GM12878 (cell line): ENCODE measurements around the gene DMPK. TPM values are rescaled to one million over a fixed set of nuclear protein-coding genes. Genes with fewer than 3 reads are reported as not detected.

Source experiments
- BACH1 ChIP-seq: fragments of 450-650 bp; IDR thresholded peaks from 2 replicates; pipeline ENCODE4 v1.6.1; 2017; ENCODE audit warnings: mild to moderate bottlenecking, borderline replicate concordance
- BMI1 ChIP-seq: fragments of 450-650 bp; IDR thresholded peaks from 2 replicates; pipeline ENCODE4 v1.6.1; 2016; ENCODE audit warnings: mild to moderate bottlenecking, moderate library complexity, borderline replicate concordance
- HDAC6 ChIP-seq: fragments of 200-600 bp; sonication (generic); IDR thresholded peaks from one replicate; pipeline ENCODE4 v1.8.0; 2017; ENCODE audit warnings: antibody characterized with exemption; ENCODE audit not compliant: unreplicated experiment
- MTA2 ChIP-seq: fragments of 450-650 bp; IDR thresholded peaks from 2 replicates; pipeline ENCODE4 v1.6.1; 2016; ENCODE audit warnings: low read depth, mild to moderate bottlenecking, moderate library complexity
- MYB ChIP-seq: fragments of 150-350 bp; IDR thresholded peaks from 2 replicates; pipeline ENCODE4 v1.6.1; 2014; ENCODE audit warnings: mild to moderate bottlenecking, low read depth, low read length, borderline replicate concordance
- NR2F1 ChIP-seq: fragments of 450-650 bp; conservative IDR thresholded peaks from 2 replicates; pipeline ENCODE4 v1.6.1; 2017; ENCODE audit warnings: mild to moderate bottlenecking
- NRF1 ChIP-seq: conservative IDR thresholded peaks from 2 replicates; pipeline ENCODE4 v1.6.1; 2011; ENCODE audit warnings: mild to moderate bottlenecking, low read depth, low read length, improper control_type of control experiment
- SMARCA5 ChIP-seq: fragments of 450-650 bp; IDR thresholded peaks from 2 replicates; pipeline ENCODE4 v1.6.1; 2017; ENCODE audit warnings: mild to moderate bottlenecking
- SPI1 ChIP-seq: IDR thresholded peaks from 2 replicates; pipeline ENCODE4 v1.6.1; 2011; ENCODE audit warnings: low read depth, mild to moderate bottlenecking, low read length, moderate library complexity, borderline replicate concordance; ENCODE audit not compliant: insufficient read depth
- TBL1XR1 ChIP-seq: IDR thresholded peaks from 2 replicates; pipeline ENCODE4 v1.6.1; 2012; ENCODE audit warnings: low read depth, low read length, improper control_type of control experiment
- TCF12 ChIP-seq: IDR thresholded peaks from 2 replicates; pipeline ENCODE4 v1.6.1; 2011; ENCODE audit warnings: low read depth, mild to moderate bottlenecking, low read length
- polyA plus RNA-seq, 11 experiments: library from polyadenylated mRNA; depleted of rRNA in 4 of 11; unstranded in 6 of 11; stranded (reverse) in 5 of 11; fragments of >200 nt; fragmentation: Nextera tagmentation in 4 of 11; fragmentation: Illumina TruSeq in 1 of 11; extraction: Ambion mirVana in 4 of 11; extraction: Trizol in 1 of 11; gene quantifications; 1 replicate in 1 of 11; 2 replicates in 10 of 11; pipeline versions ENCODE4 v1.2.1 to v1.2.3, GENCODE V29; 2011 to 2016; ENCODE audit warnings: inconsistent platforms in 2 of 11, missing spikeins in 2 of 11, low read depth in 1 of 11
- total RNA-seq, 4 experiments: library from RNA; depleted of rRNA in 3 of 4; stranded (reverse); fragments of >200 nt in 3 of 4; fragmentation: Illumina TruSeq in 1 of 4; extraction: Trizol in 1 of 4; gene quantifications; 2 replicates each; pipeline versions ENCODE4 v1.2.1 to v1.2.3, GENCODE V29; 2013 to 2021
- TF ChIP-seq, protein P1 (sequence below): fragments of 450-650 bp; conservative IDR thresholded peaks from 2 replicates; pipeline ENCODE4 v1.6.1; 2017; ENCODE audit warnings: mild to moderate bottlenecking, moderate library complexity
- TF ChIP-seq, protein P2 (sequence below): fragments of 150-350 bp; IDR thresholded peaks from 2 replicates; pipeline ENCODE4 v1.6.1; 2016; ENCODE audit warnings: low read depth, low read length
- TF ChIP-seq, protein P3 (sequence below): IDR thresholded peaks from 2 replicates; pipeline ENCODE4 v1.6.1; 2012; ENCODE audit warnings: improper control_type of control experiment, low read depth, low read length; ENCODE audit not compliant: insufficient replicate concordance
- TF ChIP-seq, protein P4 (sequence below): fragments of 450-650 bp; IDR thresholded peaks from 2 replicates; pipeline ENCODE4 v1.6.1; 2017; ENCODE audit warnings: low read depth, mild to moderate bottlenecking, moderate library complexity

Gene DMPK
- total and polyA plus RNA-seq, 10 of the 15 experiments (the other 5 are each of a cell fraction or from before 2014, with no cell fraction given), result 0.60 to 33.6 (median 5.2) TPM

- TF ChIP-seq BACH1 (peak; percentile 68; the same call in 1 of the 2 replicates), TCF12 (peak; percentile 37; the same call in 1 of the 2 replicates), NRF1 (0 out of 2 replicates have a peak, but pooled peaks have one; percentile 1), SMARCA5 (0 out of 2 replicates have a peak, but pooled peaks have one; percentile 54), NR2F1 (peak; percentile 40), HDAC6 (peak; percentile 91), TBL1XR1 (no peak), MTA2 (no peak), BMI1 (no peak), SPI1 (no peak), MYB (no peak)
- TF ChIP-seq, protein P1, sequence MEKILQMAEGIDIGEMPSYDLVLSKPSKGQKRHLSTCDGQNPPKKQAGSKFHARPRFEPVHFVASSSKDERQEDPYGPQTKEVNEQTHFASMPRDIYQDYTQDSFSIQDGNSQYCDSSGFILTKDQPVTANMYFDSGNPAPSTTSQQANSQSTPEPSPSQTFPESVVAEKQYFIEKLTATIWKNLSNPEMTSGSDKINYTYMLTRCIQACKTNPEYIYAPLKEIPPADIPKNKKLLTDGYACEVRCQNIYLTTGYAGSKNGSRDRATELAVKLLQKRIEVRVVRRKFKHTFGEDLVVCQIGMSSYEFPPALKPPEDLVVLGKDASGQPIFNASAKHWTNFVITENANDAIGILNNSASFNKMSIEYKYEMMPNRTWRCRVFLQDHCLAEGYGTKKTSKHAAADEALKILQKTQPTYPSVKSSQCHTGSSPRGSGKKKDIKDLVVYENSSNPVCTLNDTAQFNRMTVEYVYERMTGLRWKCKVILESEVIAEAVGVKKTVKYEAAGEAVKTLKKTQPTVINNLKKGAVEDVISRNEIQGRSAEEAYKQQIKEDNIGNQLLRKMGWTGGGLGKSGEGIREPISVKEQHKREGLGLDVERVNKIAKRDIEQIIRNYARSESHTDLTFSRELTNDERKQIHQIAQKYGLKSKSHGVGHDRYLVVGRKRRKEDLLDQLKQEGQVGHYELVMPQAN, result peak; percentile 63; the same call in 1 of the 2 replicates
- TF ChIP-seq, protein P2, sequence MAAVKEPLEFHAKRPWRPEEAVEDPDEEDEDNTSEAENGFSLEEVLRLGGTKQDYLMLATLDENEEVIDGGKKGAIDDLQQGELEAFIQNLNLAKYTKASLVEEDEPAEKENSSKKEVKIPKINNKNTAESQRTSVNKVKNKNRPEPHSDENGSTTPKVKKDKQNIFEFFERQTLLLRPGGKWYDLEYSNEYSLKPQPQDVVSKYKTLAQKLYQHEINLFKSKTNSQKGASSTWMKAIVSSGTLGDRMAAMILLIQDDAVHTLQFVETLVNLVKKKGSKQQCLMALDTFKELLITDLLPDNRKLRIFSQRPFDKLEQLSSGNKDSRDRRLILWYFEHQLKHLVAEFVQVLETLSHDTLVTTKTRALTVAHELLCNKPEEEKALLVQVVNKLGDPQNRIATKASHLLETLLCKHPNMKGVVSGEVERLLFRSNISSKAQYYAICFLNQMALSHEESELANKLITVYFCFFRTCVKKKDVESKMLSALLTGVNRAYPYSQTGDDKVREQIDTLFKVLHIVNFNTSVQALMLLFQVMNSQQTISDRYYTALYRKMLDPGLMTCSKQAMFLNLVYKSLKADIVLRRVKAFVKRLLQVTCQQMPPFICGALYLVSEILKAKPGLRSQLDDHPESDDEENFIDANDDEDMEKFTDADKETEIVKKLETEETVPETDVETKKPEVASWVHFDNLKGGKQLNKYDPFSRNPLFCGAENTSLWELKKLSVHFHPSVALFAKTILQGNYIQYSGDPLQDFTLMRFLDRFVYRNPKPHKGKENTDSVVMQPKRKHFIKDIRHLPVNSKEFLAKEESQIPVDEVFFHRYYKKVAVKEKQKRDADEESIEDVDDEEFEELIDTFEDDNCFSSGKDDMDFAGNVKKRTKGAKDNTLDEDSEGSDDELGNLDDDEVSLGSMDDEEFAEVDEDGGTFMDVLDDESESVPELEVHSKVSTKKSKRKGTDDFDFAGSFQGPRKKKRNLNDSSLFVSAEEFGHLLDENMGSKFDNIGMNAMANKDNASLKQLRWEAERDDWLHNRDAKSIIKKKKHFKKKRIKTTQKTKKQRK, result no peak
- TF ChIP-seq, protein P3, sequence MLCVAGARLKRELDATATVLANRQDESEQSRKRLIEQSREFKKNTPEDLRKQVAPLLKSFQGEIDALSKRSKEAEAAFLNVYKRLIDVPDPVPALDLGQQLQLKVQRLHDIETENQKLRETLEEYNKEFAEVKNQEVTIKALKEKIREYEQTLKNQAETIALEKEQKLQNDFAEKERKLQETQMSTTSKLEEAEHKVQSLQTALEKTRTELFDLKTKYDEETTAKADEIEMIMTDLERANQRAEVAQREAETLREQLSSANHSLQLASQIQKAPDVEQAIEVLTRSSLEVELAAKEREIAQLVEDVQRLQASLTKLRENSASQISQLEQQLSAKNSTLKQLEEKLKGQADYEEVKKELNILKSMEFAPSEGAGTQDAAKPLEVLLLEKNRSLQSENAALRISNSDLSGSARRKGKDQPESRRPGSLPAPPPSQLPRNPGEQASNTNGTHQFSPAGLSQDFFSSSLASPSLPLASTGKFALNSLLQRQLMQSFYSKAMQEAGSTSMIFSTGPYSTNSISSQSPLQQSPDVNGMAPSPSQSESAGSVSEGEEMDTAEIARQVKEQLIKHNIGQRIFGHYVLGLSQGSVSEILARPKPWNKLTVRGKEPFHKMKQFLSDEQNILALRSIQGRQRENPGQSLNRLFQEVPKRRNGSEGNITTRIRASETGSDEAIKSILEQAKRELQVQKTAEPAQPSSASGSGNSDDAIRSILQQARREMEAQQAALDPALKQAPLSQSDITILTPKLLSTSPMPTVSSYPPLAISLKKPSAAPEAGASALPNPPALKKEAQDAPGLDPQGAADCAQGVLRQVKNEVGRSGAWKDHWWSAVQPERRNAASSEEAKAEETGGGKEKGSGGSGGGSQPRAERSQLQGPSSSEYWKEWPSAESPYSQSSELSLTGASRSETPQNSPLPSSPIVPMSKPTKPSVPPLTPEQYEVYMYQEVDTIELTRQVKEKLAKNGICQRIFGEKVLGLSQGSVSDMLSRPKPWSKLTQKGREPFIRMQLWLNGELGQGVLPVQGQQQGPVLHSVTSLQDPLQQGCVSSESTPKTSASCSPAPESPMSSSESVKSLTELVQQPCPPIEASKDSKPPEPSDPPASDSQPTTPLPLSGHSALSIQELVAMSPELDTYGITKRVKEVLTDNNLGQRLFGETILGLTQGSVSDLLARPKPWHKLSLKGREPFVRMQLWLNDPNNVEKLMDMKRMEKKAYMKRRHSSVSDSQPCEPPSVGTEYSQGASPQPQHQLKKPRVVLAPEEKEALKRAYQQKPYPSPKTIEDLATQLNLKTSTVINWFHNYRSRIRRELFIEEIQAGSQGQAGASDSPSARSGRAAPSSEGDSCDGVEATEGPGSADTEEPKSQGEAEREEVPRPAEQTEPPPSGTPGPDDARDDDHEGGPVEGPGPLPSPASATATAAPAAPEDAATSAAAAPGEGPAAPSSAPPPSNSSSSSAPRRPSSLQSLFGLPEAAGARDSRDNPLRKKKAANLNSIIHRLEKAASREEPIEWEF, result no peak
- TF ChIP-seq, protein P4, sequence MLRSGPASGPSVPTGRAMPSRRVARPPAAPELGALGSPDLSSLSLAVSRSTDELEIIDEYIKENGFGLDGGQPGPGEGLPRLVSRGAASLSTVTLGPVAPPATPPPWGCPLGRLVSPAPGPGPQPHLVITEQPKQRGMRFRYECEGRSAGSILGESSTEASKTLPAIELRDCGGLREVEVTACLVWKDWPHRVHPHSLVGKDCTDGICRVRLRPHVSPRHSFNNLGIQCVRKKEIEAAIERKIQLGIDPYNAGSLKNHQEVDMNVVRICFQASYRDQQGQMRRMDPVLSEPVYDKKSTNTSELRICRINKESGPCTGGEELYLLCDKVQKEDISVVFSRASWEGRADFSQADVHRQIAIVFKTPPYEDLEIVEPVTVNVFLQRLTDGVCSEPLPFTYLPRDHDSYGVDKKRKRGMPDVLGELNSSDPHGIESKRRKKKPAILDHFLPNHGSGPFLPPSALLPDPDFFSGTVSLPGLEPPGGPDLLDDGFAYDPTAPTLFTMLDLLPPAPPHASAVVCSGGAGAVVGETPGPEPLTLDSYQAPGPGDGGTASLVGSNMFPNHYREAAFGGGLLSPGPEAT, result no peak
Measured at GRCh38 chr19:45767881-45768654, 14.2 kb downstream of the DMPK start (continued).
